NCI-H748 (cell line): ENCODE data around the gene EHD2.
"Not testable (repeated sequence)": the region's sequence is repeated elsewhere in the genome, so short reads cannot be mapped to it uniquely, and the experiment has no call there.

Experiments
- DNase-seq: peaks from one replicate; lab custom pipeline; 2025; ENCODE audit not compliant: unreplicated experiment; lab: John Stamatoyannopoulos, UW

Gene EHD2

GRCh38 chr19:47745010-47745901 lies 32.0 kb downstream of the EHD2 start, which contains the start of gene NOP53:
Gene NOP53, plus strand, starts transcription at chr19:47745546. Its CDS starts 14 bp downstream, at chr19:47745560.
- DNase-seq = peak; percentile 97

GRCh38 chr19:47746129-47746528 lies 32.9 kb downstream of the EHD2 start:
- not testable (repeated sequence) for DNase-seq

- no peak for DNase-seq
These were observed 36.1 kb downstream of the EHD2 start for GRCh38 chr19:47749326-47749725.

DNA sequence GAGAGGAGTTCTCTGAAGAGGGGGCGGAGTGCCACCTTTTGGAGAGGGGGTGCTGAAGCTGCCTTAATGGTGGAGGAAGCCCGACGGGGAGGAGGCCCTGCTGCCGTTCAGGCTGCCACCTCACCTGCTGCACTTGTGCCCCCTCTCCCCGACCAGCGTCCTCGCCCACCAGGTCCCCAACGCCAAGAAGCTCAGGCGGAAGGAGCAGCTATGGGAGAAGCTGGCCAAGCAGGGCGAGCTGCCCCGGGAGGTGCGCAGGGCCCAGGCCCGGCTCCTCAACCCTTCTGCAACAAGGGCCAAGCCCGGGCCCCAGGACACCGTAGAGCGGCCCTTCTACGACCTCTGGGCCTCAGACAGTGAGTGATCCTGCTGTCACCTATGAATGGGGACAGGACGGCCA lies 37.5 kb downstream of the EHD2 start:
- DNase-seq = no peak

- no peak for DNase-seq
These were observed 39.4 kb downstream of the EHD2 start for GRCh38 chr19:47752440-47753211.

GRCh38 chr19:47754206-47755064 lies 41.2 kb downstream of the EHD2 start:
- no peak for DNase-seq

DNA sequence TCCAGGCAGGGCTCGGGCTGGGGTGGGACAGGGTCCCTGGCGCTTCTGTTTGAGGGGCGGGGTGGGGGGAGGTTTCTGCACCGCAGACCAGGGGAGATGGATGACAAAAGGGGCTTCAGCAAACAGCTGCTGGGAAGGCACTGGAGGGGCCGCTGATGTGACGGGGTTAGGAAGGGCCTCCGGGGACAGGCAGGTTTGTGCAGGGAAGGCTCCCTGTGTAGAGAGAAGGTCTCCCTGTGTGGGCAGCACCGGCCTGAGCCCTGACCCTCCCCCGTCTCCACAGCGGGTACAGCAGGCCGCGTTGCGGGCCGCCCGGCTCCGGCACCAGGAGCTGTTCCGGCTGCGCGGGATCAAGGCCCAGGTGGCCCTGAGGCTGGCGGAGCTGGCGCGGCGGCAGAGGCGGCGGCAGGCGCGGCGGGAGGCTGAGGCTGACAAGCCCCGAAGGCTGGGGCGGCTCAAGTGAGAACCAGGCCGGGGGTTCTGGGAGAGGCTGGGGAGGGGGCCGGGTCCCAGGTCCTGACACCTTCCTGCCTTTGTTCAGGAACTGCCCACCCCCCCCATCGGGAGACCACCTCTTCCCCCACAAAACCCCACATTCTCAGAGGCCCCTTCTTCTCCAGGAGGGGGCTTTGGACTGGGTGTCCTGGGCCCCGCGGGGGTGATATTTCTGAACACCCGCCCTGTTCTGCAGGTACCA lies 42.0 kb downstream of the EHD2 start:
- no peak for DNase-seq

DNA sequence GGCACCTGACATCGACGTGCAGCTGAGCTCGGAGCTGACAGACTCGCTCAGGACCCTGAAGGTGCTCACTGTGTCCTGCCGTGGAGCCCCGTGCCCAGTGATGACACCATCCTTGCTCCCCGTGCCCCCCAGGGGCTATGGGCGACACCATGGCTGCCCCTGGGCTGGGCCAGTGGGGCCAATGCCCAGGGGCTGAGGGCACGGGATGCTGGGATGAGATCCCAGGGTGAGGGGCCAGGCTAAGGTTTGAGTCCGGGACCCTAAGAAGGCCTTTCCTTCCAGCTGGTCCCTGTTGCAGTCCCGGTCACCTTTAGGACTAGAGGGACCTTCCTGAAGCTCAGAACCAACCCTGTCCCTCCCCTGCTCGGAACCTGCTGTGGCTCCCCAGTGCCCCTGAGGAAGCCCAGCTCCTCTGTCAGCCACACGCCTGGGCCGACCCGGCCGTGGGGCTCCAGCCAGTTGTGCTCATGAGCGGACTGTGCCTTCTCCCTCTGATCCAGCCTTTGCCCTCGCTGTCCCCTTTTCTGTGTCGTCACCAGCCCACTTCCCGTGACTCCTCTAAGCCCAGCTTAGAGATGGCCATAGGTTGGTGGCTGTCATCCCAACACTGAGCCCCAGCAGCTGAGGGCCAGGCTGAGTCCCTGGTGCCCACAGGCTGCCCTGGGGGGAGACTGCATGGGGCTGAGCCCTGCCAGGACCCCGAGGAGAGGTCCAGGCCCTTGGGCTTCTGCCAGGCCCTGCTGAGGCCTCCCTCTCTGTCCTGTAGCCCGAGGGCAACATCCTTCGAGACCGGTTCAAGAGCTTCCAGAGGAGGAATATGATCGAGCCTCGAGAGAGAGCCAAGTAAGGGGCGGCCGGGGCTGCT lies 42.8 kb downstream of the EHD2 start:
- DNase-seq = no peak

DNA sequence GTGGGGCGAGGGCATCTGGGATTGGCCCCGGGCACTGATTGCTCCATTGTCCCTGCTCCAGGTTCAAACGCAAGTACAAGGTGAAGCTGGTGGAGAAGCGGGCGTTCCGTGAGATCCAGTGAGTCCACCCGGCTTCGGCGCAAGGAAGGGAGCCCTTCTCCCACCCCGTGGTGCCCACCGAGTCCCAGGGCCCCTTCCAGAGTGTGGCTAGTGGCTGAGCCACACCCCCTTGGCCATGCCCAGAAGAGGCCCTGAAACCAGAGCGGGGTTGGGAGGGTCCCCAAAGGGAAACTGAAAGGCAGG lies 43.4 kb downstream of the EHD2 start:
- no peak for DNase-seq

- DNase-seq = no peak
These were observed 43.9 kb downstream of the EHD2 start for GRCh38 chr19:47756953-47757608.

DNA sequence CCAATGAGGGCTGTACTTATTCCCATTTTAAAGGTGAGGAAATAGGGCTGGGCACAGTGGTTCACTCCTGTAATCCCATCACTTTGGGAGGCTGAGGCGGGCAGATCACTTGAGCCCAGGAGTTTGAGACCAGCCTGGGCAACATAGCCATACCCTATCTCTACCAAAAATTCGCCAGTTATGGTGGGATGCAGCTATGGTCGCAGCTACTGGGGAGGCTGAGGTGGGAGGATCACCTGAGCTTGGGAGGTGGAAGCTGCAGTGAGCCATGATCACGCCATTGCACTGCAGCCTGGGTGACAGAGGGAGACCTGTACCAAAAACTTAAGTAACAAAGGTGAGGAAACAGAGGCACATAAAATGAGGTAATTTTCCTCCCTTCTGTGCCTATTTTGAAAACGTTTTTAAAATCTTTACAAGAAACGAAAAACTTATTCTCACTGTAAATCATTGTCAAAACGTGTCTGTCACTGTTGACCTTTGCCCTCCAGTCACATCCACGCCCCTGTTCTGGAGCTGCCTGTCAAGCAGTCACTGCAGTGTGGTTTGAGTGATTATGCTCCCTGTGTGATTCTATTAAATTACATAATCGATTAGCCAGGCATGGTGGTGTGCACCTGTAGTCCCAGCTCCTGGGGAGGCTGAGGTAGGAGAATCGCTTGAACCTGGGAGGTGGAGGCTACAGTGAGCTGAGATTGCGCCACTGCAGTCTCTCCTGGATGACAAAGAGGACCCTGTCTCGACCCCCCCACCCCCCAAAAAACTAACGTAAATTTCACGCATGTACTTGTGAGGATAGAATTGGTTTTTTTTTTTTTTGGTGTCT lies 44.6 kb downstream of the EHD2 start:
- no peak for DNase-seq

GRCh38 chr19:47758443-47758804 lies 45.2 kb downstream of the EHD2 start:
- DNase-seq = no peak

GRCh38 chr19:47760632-47760999 lies 47.4 kb downstream of the EHD2 start:
- DNase-seq = no peak

- DNase-seq = no peak
These were observed 48.3 kb downstream of the EHD2 start for GRCh38 chr19:47761566-47761965.

DNA sequence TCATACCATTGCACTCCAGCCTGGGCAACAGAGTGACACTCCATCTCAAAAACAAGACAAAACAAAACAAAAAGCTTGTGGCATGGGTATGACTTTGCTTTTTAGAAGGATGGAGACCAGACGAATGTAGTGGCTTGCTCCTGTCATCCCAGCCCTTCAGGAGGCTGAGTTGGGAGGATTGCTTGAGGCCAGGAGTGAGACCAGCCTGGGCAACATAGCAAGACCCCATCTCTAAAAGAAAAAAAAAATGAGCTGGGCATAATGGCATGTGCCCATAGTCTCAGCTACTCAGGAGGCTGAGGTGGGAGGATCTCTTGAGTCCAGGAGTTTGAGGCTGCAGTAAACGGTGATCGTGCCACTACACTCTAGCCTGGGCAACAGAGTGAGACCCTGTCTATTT lies 48.9 kb downstream of the EHD2 start:
- DNase-seq = no peak

GRCh38 chr19:47762615-47763308 lies 49.5 kb downstream of the EHD2 start:
- no peak for DNase-seq

DNA sequence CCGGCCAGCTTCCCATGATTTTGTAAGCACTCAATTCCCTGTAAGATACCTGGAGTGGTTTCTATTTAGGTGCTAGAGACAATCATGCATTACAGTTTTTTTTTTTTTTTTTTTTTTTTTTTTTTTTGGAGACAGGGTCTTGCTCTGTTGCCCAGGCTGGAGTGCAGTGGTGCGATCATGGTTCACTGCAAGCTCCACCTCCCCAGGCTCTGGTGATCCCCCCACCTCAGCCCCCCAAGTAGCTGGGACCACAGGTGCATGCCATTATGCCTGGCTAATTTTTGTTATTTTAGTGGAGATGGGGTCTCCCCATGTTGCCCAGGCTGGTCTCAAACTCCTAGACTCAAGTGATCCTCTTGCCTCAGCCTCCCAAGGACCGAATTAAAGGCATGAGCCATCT lies 51.5 kb downstream of the EHD2 start:
- not testable (repeated sequence) for DNase-seq
